Lower lobe of right lung (tissue), 2 donors: ENCODE results near the gene SERPINB12. TPM values are rescaled to one million over a fixed set of nuclear protein-coding genes. Genes with fewer than 3 reads are reported as not detected.

Experiments
- ATAC-seq, 2 donors: fragments of 200-7000 bp; cut with Tn5 transposase; one replicate each; pipeline ENCODE4 v1.9.1; 2020 to 2022; ENCODE audit warnings: mild to moderate bottlenecking in 2 of 2, moderate library complexity in 2 of 2
- DNase-seq: peaks from one replicate; pipeline ENCODE4 v3.0.0-alpha.2; 2020
- H3K27ac ChIP-seq: fragments of 200-600 bp; one replicate; pipeline ENCODE4 v1.8.0; 2022
- H3K27me3 ChIP-seq: fragments of 200-600 bp; one replicate; pipeline ENCODE4 v1.8.0; 2022; ENCODE audit warnings: low read depth
- H3K36me3 ChIP-seq: fragments of 200-600 bp; one replicate; pipeline ENCODE4 v1.8.0; 2022; ENCODE audit warnings: mild to moderate bottlenecking
- H3K4me1 ChIP-seq: fragments of 200-600 bp; one replicate; pipeline ENCODE4 v1.8.0; 2022
- H3K4me3 ChIP-seq: fragments of 200-600 bp; one replicate; pipeline ENCODE4 v1.8.0; 2022; ENCODE audit warnings: mild to moderate bottlenecking
- H3K9me3 ChIP-seq: fragments of 200-600 bp; one replicate; pipeline ENCODE4 v1.8.0; 2022
- CTCF ChIP-seq: fragments of 200-600 bp; IDR thresholded peaks from one replicate; pipeline ENCODE4 v1.8.0; 2022; ENCODE audit warnings: antibody characterized with exemption, mild to moderate bottlenecking
- intact Hi-C: fragments of 100-400 bp; cut with DNase I; formaldehyde crosslinking; loops from one replicate; pipeline ENCODE4 v1.11.0; 2022
- total RNA-seq: library from RNA; stranded (reverse); fragmentation: NEBNext Ultra II Directional; extraction: Animal tissue kit (Norgen Biotek cat#: 25700); gene quantifications from one replicate; pipeline ENCODE4 v1.2.1, GENCODE V29; 2021
- donor health status: DM: no; HTN: yes; CAD: no; lungs with severe emphysema.

Gene SERPINB12
- total RNA-seq, 1 donor from 2014 or later: not detected

- Histone ChIP-seq H3K36me3 (no peaks in the 10 kb centered on the region), H3K27ac (no peak overlapping the region), H3K9me3 (no peaks in the 10 kb centered on the region), H3K4me3 (no peak overlapping the region), H3K4me1 (no peaks in the 10 kb centered on the region), H3K27me3 (no peaks in the 10 kb centered on the region)
- TF ChIP-seq CTCF: no peak
- ATAC-seq (no peak), DNase-seq (no peak)
- intact Hi-C loops: no loop called here
Observed at GRCh38 chr18:63606526-63606925, 64.4 kb downstream of the SERPINB12 start.

- H3K9me3 ChIP-seq: no peaks in the 10 kb centered on the region
- no peak for TF ChIP-seq CTCF
- no peak for ATAC-seq
- H3K27ac ChIP-seq: no peak overlapping the region
- no peaks in the 10 kb centered on the region for H3K27me3 ChIP-seq
- H3K36me3 ChIP-seq: no peaks in the 10 kb centered on the region
- H3K4me3 ChIP-seq: no peak overlapping the region
- intact Hi-C loops: no loop called here
- DNase-seq: no peak
- H3K4me1 ChIP-seq: no peaks in the 10 kb centered on the region
Observed at GRCh38 chr18:63613420-63613819, 71.3 kb downstream of the SERPINB12 start.

GRCh38 chr18:63617049-63617914 is 75.1 kb downstream of the SERPINB12 start:
- intact Hi-C loops: no loop called here
- ATAC-seq (no peak), DNase-seq (no peak)
- Histone ChIP-seq H3K27me3 (no peaks in the 10 kb centered on the region), H3K4me3 (no peak overlapping the region), H3K36me3 (no peaks in the 10 kb centered on the region), H3K9me3 (no peaks in the 10 kb centered on the region), H3K27ac (no peak overlapping the region), H3K4me1 (no peaks in the 10 kb centered on the region)
- no peak for TF ChIP-seq CTCF

DNA sequence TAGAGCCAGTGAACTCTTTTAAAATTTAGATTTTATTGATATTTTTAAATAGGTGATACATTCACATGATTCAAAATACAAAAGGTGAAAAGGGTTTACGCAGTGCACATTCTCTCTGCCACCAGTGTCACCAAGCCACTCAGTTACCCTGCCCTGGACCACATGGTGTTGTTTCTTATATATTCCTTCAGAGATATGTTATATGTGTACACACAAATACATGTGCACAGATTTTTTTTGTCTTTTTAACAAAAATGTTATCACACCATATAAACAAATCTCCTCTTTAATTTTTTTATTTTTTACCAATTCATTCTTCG is 75.7 kb downstream of the SERPINB12 start:
- H3K9me3 ChIP-seq: no peaks in the 10 kb centered on the region
- DNase-seq: no peak
- H3K4me1 ChIP-seq: no peaks in the 10 kb centered on the region
- ATAC-seq: no peak
- no peak for TF ChIP-seq CTCF
- no peak overlapping the region for H3K27ac ChIP-seq
- no peaks in the 10 kb centered on the region for H3K27me3 ChIP-seq
- H3K36me3 ChIP-seq: no peaks in the 10 kb centered on the region
- H3K4me3 ChIP-seq: no peak overlapping the region
- intact Hi-C loops: no loop called here

Other genes with a start within 250 kb of the SERPINB12 start
- gene BCL2, start 222.6 kb upstream of the SERPINB12 start, total RNA-seq: 11.0 TPM
- 68.5 TPM for gene KDSR, start 175.2 kb upstream of the SERPINB12 start, total RNA-seq
- 63.6 TPM for gene VPS4B, start 119.9 kb upstream of the SERPINB12 start, total RNA-seq
- not detected for gene SERPINB5, start 65.4 kb upstream of the SERPINB12 start, total RNA-seq
- gene SERPINB13, start 45.0 kb downstream of the SERPINB12 start, total RNA-seq: not detected
- not detected for gene SERPINB4, start 101.9 kb downstream of the SERPINB12 start, total RNA-seq
- gene SERPINB3, start 119.5 kb downstream of the SERPINB12 start, total RNA-seq: not detected
- 0.77 TPM for gene SERPINB11, start 160.6 kb downstream of the SERPINB12 start, total RNA-seq
- not detected for gene SERPINB7, start 233.0 kb downstream of the SERPINB12 start, total RNA-seq